GM23338 (cell line): Measurements from ENCODE around the gene RHBDF2. TPM values are rescaled to one million over a fixed set of nuclear protein-coding genes. Genes with fewer than 3 reads are reported as not detected.

Experiments used
- ATAC-seq: fragments of 200-7000 bp; cut with Tn5 transposase; 3 replicates; pipeline ENCODE4 v1.9.1; 2020
- DNase-seq: peaks from one replicate; pipeline ENCODE4 v3.0.0-alpha.2; 2015; ENCODE audit warnings: low spot score
- H2AFZ ChIP-seq: fragments of 200-600 bp; sonication (generic); 2 replicates; pipeline ENCODE4 v1.8.0; 2016; ENCODE audit warnings: antibody characterized with exemption, mild to moderate bottlenecking, moderate library complexity
- H3F3A ChIP-seq: fragments of 200-600 bp; sonication (generic); replicated peaks from 2 replicates; pipeline ENCODE4 v1.8.0; 2017; ENCODE audit warnings: antibody characterized with exemption, mixed run types, low read depth
- H3K27ac ChIP-seq: fragments of 200-600 bp; sonication (generic); 2 replicates; pipeline ENCODE4 v1.6.1; 2016; ENCODE audit warnings: low read depth
- H3K27me3 ChIP-seq: fragments of 200-600 bp; sonication (generic); 2 replicates; pipeline ENCODE4 v1.8.0; 2016; ENCODE audit warnings: mild to moderate bottlenecking, mixed run types, moderate library complexity; ENCODE audit not compliant: insufficient read depth
- H3K36me3 ChIP-seq: fragments of 200-600 bp; sonication (generic); 2 replicates; pipeline ENCODE4 v1.8.0; 2016; ENCODE audit warnings: mild to moderate bottlenecking; ENCODE audit not compliant: insufficient read depth
- H3K4me1 ChIP-seq: fragments of 200-600 bp; sonication (generic); 2 replicates; pipeline ENCODE4 v1.8.0; 2016; ENCODE audit warnings: mild to moderate bottlenecking, moderate library complexity; ENCODE audit not compliant: insufficient read depth
- H3K4me2 ChIP-seq: fragments of 200-600 bp; sonication (generic); 2 replicates; pipeline ENCODE4 v1.7.1; 2017; ENCODE audit warnings: mixed run types
- H3K4me3 ChIP-seq: fragments of 200-600 bp; sonication (generic); 2 replicates; pipeline ENCODE4 v1.6.1; 2016; ENCODE audit warnings: mixed run types
- H3K79me2 ChIP-seq: fragments of 200-600 bp; sonication (generic); replicated peaks from 2 replicates; pipeline ENCODE4 v1.8.0; 2017; ENCODE audit warnings: mild to moderate bottlenecking; ENCODE audit not compliant: insufficient read depth
- H3K9me2 ChIP-seq: fragments of 200-600 bp; sonication (generic); 2 replicates; pipeline ENCODE4 v1.8.0; 2017; ENCODE audit not compliant: insufficient read depth
- H4K20me1 ChIP-seq: fragments of 200-600 bp; sonication (generic); replicated peaks from 2 replicates; pipeline ENCODE4 v1.8.0; 2017; ENCODE audit warnings: mild to moderate bottlenecking; ENCODE audit not compliant: insufficient read depth
- H3K27ac Mint-ChIP-seq: 2 replicates; pipeline ENCODE4 v1.8.0; 2020; ENCODE audit warnings: inconsistent platforms, mild to moderate bottlenecking, moderate library complexity, mixed read lengths
- H3K27me3 Mint-ChIP-seq: 3 replicates; pipeline ENCODE4 v1.8.0; 2022; ENCODE audit warnings: low read depth, mild to moderate bottlenecking, moderate library complexity, mixed read lengths, inconsistent platforms; ENCODE audit not compliant: insufficient read depth, poor library complexity
- H3K36me3 Mint-ChIP-seq: 3 replicates; pipeline ENCODE4 v1.8.0; 2021; ENCODE audit warnings: low read depth, mild to moderate bottlenecking, inconsistent platforms, moderate library complexity, mixed read lengths
- H3K4me1 Mint-ChIP-seq: 3 replicates; pipeline ENCODE4 v1.8.0; 2020; ENCODE audit warnings: mild to moderate bottlenecking, inconsistent platforms, mixed read lengths
- H3K4me3 Mint-ChIP-seq: 3 replicates; pipeline ENCODE4 v1.8.0; 2021; ENCODE audit warnings: moderate library complexity, mild to moderate bottlenecking, inconsistent platforms, mixed read lengths
- H3K9me3 Mint-ChIP-seq: 3 replicates; pipeline ENCODE4 v1.8.0; 2020; ENCODE audit warnings: moderate library complexity, mild to moderate bottlenecking, inconsistent platforms, mixed read lengths
- CREB1 ChIP-seq: fragments of 250-450 bp; sonication (Bioruptor Pico); IDR thresholded peaks from 2 replicates; pipeline ENCODE4 v1.5.0; 2020; ENCODE audit warnings: low read depth, mild to moderate bottlenecking, moderate library complexity
- EZH2 ChIP-seq: fragments of 200-600 bp; sonication (generic); IDR thresholded peaks from one replicate; pipeline ENCODE4 v1.8.0; 2017; ENCODE audit warnings: antibody characterized with exemption, mild to moderate bottlenecking, low read depth; ENCODE audit not compliant: unreplicated experiment
- EZH2phosphoT487 ChIP-seq: fragments of 200-600 bp; sonication (generic); IDR thresholded peaks from one replicate; pipeline ENCODE4 v1.8.1; 2018; ENCODE audit warnings: antibody characterized with exemption; ENCODE audit not compliant: unreplicated experiment
- JUNB ChIP-seq: IDR thresholded peaks from one replicate; pipeline ENCODE4 v1.6.1; 2016; ENCODE audit warnings: antibody characterized with exemption; ENCODE audit not compliant: unreplicated experiment
- NANOG ChIP-seq: IDR thresholded peaks from 2 replicates; pipeline ENCODE4 v1.6.1; 2016; ENCODE audit warnings: antibody characterized with exemption, borderline replicate concordance
- POLR2AphosphoS5 ChIP-seq: IDR thresholded peaks from 2 replicates; pipeline ENCODE4 v1.6.1; 2016; ENCODE audit warnings: antibody characterized with exemption, low read depth
- STAT1 ChIP-seq: IDR thresholded peaks from one replicate; pipeline ENCODE4 v1.6.1; 2016; ENCODE audit warnings: antibody characterized with exemption; ENCODE audit not compliant: unreplicated experiment
- ZNF114 ChIP-seq: fragments of 250-450 bp; sonication (Bioruptor Pico); IDR thresholded peaks from 2 replicates; pipeline ENCODE4 v1.5.0; 2020; ENCODE audit warnings: mild to moderate bottlenecking, moderate library complexity
- ZNF331 ChIP-seq: fragments of 250-450 bp; sonication (Bioruptor Pico); IDR thresholded peaks from 2 replicates; pipeline ENCODE4 v1.5.0; 2020; ENCODE audit warnings: low read depth, mild to moderate bottlenecking, moderate library complexity
- ZNF462 ChIP-seq: fragments of 250-450 bp; sonication (Bioruptor Pico); IDR thresholded peaks from 2 replicates; pipeline ENCODE4 v1.5.0; 2020; ENCODE audit warnings: mild to moderate bottlenecking, moderate library complexity
- polyA plus RNA-seq: library from polyadenylated mRNA; unstranded; fragments of >200 nt; fragmentation: Nextera tagmentation; extraction: Ambion mirVana; gene quantifications from 2 replicates; pipeline ENCODE4 v1.2.1, GENCODE V29; 2016
- total RNA-seq: library from RNA; depleted of rRNA; stranded (reverse); fragments of >200 nt; shearing (Covaris generic); gene quantifications from 2 replicates; pipeline ENCODE4 v1.2.3, GENCODE V29; 2014
- TF ChIP-seq, protein P1 (sequence below), 2 experiments: fragments of 200-600 bp in 1 of 2; sonication (generic) in 1 of 2; conservative IDR thresholded peaks; 2 replicates each; pipeline versions ENCODE4 v1.5.1 to v1.6.1; 2016 to 2017; ENCODE audit warnings: antibody characterized with exemption in 2 of 2, low read depth in 2 of 2, mild to moderate bottlenecking in 2 of 2, moderate library complexity in 1 of 2
- TF ChIP-seq, protein P2 (sequence below): IDR thresholded peaks from one replicate; pipeline ENCODE4 v1.6.1; 2018; ENCODE audit warnings: antibody characterized with exemption; ENCODE audit not compliant: unreplicated experiment
- TF ChIP-seq, protein P3 (sequence below): IDR thresholded peaks from 2 replicates; pipeline ENCODE4 v1.6.1; 2016; ENCODE audit warnings: antibody characterized with exemption

Gene RHBDF2
- total and polyA plus RNA-seq, 2 experiments from 2014 or later, result 9.4 to 29.5 TPM

- Histone ChIP-seq H3F3A (no peaks in the 10 kb centered on the region), H3K4me3 (no peak overlapping the region), H3K27me3 (no peaks in the 10 kb centered on the region), H3K4me1 (no peaks in the 10 kb centered on the region), H3K27ac (no peak overlapping the region), H3K9me2 (no peaks in the 10 kb centered on the region), H3K36me3 (no peaks in the 10 kb centered on the region), H3K79me2 (no peaks in the 10 kb centered on the region), H2AFZ (no peak overlapping the region), H3K4me2 (no peak overlapping the region), H4K20me1 (no peaks in the 10 kb centered on the region)
- H3K4me3 Mint-ChIP-seq, result no peak overlapping the region
- no peaks in the 10 kb centered on the region for H3K9me3 Mint-ChIP-seq
- H3K36me3 Mint-ChIP-seq, result peaks cover 3% of the 10 kb centered on the region; the same call in 1 of the 3 replicates
- DNase-seq (no peak), ATAC-seq (no peak)
- no peaks in the 10 kb centered on the region for H3K4me1 Mint-ChIP-seq
- peaks cover 8% of the 10 kb centered on the region for H3K27me3 Mint-ChIP-seq
- no peak overlapping the region for H3K27ac Mint-ChIP-seq
- TF ChIP-seq EZH2 (no peak), CREB1 (CRISPR knock-in tag) (no peak), JUNB (no peak), ZNF114 (no peak), NANOG (no peak), ZNF331 (CRISPR knock-in tag) (no peak), EZH2phosphoT487 (no peak), STAT1 (no peak), POLR2AphosphoS5 (no peak), ZNF462 (CRISPR knock-in tag) (no peak)
- TF ChIP-seq, protein P1, sequence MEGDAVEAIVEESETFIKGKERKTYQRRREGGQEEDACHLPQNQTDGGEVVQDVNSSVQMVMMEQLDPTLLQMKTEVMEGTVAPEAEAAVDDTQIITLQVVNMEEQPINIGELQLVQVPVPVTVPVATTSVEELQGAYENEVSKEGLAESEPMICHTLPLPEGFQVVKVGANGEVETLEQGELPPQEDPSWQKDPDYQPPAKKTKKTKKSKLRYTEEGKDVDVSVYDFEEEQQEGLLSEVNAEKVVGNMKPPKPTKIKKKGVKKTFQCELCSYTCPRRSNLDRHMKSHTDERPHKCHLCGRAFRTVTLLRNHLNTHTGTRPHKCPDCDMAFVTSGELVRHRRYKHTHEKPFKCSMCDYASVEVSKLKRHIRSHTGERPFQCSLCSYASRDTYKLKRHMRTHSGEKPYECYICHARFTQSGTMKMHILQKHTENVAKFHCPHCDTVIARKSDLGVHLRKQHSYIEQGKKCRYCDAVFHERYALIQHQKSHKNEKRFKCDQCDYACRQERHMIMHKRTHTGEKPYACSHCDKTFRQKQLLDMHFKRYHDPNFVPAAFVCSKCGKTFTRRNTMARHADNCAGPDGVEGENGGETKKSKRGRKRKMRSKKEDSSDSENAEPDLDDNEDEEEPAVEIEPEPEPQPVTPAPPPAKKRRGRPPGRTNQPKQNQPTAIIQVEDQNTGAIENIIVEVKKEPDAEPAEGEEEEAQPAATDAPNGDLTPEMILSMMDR (conservative IDR thresholded peaks at IDR 0.05; ENCODE audit: low read depth in 2 of 2), result no peak
- TF ChIP-seq, protein P2, sequence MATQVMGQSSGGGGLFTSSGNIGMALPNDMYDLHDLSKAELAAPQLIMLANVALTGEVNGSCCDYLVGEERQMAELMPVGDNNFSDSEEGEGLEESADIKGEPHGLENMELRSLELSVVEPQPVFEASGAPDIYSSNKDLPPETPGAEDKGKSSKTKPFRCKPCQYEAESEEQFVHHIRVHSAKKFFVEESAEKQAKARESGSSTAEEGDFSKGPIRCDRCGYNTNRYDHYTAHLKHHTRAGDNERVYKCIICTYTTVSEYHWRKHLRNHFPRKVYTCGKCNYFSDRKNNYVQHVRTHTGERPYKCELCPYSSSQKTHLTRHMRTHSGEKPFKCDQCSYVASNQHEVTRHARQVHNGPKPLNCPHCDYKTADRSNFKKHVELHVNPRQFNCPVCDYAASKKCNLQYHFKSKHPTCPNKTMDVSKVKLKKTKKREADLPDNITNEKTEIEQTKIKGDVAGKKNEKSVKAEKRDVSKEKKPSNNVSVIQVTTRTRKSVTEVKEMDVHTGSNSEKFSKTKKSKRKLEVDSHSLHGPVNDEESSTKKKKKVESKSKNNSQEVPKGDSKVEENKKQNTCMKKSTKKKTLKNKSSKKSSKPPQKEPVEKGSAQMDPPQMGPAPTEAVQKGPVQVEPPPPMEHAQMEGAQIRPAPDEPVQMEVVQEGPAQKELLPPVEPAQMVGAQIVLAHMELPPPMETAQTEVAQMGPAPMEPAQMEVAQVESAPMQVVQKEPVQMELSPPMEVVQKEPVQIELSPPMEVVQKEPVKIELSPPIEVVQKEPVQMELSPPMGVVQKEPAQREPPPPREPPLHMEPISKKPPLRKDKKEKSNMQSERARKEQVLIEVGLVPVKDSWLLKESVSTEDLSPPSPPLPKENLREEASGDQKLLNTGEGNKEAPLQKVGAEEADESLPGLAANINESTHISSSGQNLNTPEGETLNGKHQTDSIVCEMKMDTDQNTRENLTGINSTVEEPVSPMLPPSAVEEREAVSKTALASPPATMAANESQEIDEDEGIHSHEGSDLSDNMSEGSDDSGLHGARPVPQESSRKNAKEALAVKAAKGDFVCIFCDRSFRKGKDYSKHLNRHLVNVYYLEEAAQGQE, result no peak
- TF ChIP-seq, protein P3, sequence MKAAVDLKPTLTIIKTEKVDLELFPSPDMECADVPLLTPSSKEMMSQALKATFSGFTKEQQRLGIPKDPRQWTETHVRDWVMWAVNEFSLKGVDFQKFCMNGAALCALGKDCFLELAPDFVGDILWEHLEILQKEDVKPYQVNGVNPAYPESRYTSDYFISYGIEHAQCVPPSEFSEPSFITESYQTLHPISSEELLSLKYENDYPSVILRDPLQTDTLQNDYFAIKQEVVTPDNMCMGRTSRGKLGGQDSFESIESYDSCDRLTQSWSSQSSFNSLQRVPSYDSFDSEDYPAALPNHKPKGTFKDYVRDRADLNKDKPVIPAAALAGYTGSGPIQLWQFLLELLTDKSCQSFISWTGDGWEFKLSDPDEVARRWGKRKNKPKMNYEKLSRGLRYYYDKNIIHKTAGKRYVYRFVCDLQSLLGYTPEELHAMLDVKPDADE, result no peak
Measured at GRCh38 chr17:76478730-76479514, 22.3 kb downstream of the RHBDF2 start.
